ENCODE data around the gene C1orf159. TPM values are rescaled to one million over a fixed set of nuclear protein-coding genes. Genes with fewer than 3 reads are reported as not detected.
"Not testable (repeated sequence)": the region's sequence is repeated elsewhere in the genome, so short reads cannot be mapped to it uniquely, and the experiment has no call there.

Gene C1orf159
- total RNA-seq, 4 donors from 2014 or later = 2.8 to 6.4 (median 5.3) TPM

GRCh38 chr1:1058088-1058905 lies 57.6 kb downstream of the C1orf159 start:
- no peak for ATAC-seq
- Histone ChIP-seq H3K27ac (no peak overlapping the region), H3K4me1 (peaks cover 10 to 13% of the 10 kb centered on the region in 2 donors), H3K9me3 (no peaks in the 10 kb centered on the region), H3K27me3 (peaks cover 38 to 46% (median 40%) of the 10 kb centered on the region in 3 donors), H3K4me3 (peak overlapping the region in 1 of 4 donors; percentile 47), H3K36me3 (no peaks in the 10 kb centered on the region)
- TF ChIP-seq, protein P1, sequence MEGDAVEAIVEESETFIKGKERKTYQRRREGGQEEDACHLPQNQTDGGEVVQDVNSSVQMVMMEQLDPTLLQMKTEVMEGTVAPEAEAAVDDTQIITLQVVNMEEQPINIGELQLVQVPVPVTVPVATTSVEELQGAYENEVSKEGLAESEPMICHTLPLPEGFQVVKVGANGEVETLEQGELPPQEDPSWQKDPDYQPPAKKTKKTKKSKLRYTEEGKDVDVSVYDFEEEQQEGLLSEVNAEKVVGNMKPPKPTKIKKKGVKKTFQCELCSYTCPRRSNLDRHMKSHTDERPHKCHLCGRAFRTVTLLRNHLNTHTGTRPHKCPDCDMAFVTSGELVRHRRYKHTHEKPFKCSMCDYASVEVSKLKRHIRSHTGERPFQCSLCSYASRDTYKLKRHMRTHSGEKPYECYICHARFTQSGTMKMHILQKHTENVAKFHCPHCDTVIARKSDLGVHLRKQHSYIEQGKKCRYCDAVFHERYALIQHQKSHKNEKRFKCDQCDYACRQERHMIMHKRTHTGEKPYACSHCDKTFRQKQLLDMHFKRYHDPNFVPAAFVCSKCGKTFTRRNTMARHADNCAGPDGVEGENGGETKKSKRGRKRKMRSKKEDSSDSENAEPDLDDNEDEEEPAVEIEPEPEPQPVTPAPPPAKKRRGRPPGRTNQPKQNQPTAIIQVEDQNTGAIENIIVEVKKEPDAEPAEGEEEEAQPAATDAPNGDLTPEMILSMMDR (IDR thresholded peaks at IDR 0.05 in 4 of 5, conservative IDR thresholded peaks at IDR 0.05 in 1 of 5) = no peak
- TF ChIP-seq POLR2A (IDR thresholded peaks at IDR 0.05) = no peak
- no peak for DNase-seq
- in situ Hi-C loops (cut with MboI; ENCODE audit: low sequenced_read_pairs in 4 of 4) (no loop called here), intact Hi-C loops (cut with DNase I; ENCODE audit: low total_unique reads) (loop anchor here (2.0 kb wide), 1 partner anchor 17 kb away; no protein-coding TSS in a partner anchor)

DNA sequence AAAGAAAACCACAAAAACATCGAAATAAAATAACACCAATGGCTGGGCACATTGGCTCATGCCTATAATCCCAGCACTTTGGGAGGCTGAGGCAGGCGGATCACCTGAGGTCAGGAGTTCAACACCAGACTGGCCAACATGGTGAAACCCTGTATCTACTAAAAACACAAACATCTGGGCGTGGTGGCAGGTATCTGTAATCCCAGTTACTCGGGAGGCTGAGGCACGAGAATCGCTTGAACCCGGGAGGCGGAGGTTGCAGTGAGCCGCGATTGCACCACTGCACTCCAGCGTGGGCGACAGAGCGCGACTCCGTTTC lies 58.2 kb downstream of the C1orf159 start:
- Histone ChIP-seq H3K4me1 (peaks cover 10 to 13% of the 10 kb centered on the region in 2 donors), H3K27me3 (peaks cover 34 to 40% (median 39%) of the 10 kb centered on the region in 3 donors)
- H3K27ac ChIP-seq; H3K9me3 ChIP-seq; H3K36me3 ChIP-seq; ATAC-seq; DNase-seq; H3K4me3 ChIP-seq; in situ Hi-C loops (cut with MboI; ENCODE audit: low sequenced_read_pairs in 4 of 4): not testable (repeated sequence)
- intact Hi-C loops (cut with DNase I; ENCODE audit: low total_unique reads) = loop anchor here (2.0 kb wide), 1 partner anchor 17 kb away; no protein-coding TSS in a partner anchor

GRCh38 chr1:1055841-1056736 lies 59.8 kb downstream of the C1orf159 start:
- peaks cover 25 to 28% (median 26%) of the 10 kb centered on the region in 3 donors for H3K27me3 ChIP-seq
- in situ Hi-C loops (cut with MboI; ENCODE audit: low sequenced_read_pairs in 4 of 4) = no loop called here
- TF ChIP-seq POLR2A (IDR thresholded peaks at IDR 0.05) = no peak
- TF ChIP-seq, protein P1 (IDR thresholded peaks at IDR 0.05 in 4 of 5, conservative IDR thresholded peaks at IDR 0.05 in 1 of 5) = no peak
- H3K36me3 ChIP-seq = no peaks in the 10 kb centered on the region
- H3K9me3 ChIP-seq = no peaks in the 10 kb centered on the region
- ATAC-seq (no peak), DNase-seq (no peak)
- peaks cover 10 to 13% of the 10 kb centered on the region in 2 donors for H3K4me1 ChIP-seq
- no peak overlapping the region for H3K4me3 ChIP-seq
- H3K27ac ChIP-seq = no peak overlapping the region
- intact Hi-C loops (cut with DNase I; ENCODE audit: low total_unique reads) = no loop called here

GRCh38 chr1:1054971-1055370 lies 60.9 kb downstream of the C1orf159 start:
- DNase-seq (no peak), ATAC-seq (no peak)
- intact Hi-C loops (cut with DNase I; ENCODE audit: low total_unique reads) = no loop called here
- H3K4me3 ChIP-seq = no peak overlapping the region
- H3K9me3 ChIP-seq = no peaks in the 10 kb centered on the region
- no peak for TF ChIP-seq POLR2A (IDR thresholded peaks at IDR 0.05)
- TF ChIP-seq, protein P1 (IDR thresholded peaks at IDR 0.05 in 4 of 5, conservative IDR thresholded peaks at IDR 0.05 in 1 of 5) = no peak
- peaks cover 7 to 12% of the 10 kb centered on the region in 2 donors for H3K4me1 ChIP-seq
- in situ Hi-C loops (cut with MboI; ENCODE audit: low sequenced_read_pairs in 4 of 4) = no loop called here
- no peak overlapping the region for H3K27ac ChIP-seq
- H3K36me3 ChIP-seq = no peaks in the 10 kb centered on the region
- H3K27me3 ChIP-seq = peaks cover 15 to 17% (median 16%) of the 10 kb centered on the region in 3 donors

Measured in gastrocnemius medialis (tissue), 4 donors.